MCF 10A (cell line): ENCODE results near the gene ABCC1. TPM values are rescaled to one million over a fixed set of nuclear protein-coding genes. Genes with fewer than 3 reads are reported as not detected.

ENCODE experiments used
- BruUV-seq: library from RNA; stranded (reverse); fragments of 400-500 nt; replicated peaks from 2 replicates; lab custom pipeline; 2021; lab: Mats Ljungman, UMichigan
- CTCF ChIA-PET: fragments of 300-600 bp; sonication (Branson Sonifier 250); formaldehyde crosslinking; extraction: SDS; loops from one replicate; lab custom pipeline; 2021; ENCODE audit warnings: antibody characterized with exemption, inconsistent platforms; lab: Yijun Ruan, JAX
- POLR2A ChIA-PET: fragments of 300-600, 350-650 bp; sonication (Branson Sonifier 250); formaldehyde crosslinking; extraction: SDS; loops from one replicate; lab custom pipeline; 2020; ENCODE audit warnings: antibody characterized with exemption, inconsistent platforms; lab: Yijun Ruan, JAX
- DNase-seq: peaks from one replicate; pipeline ENCODE4 v3.0.0-alpha.2; 2018; ENCODE audit not compliant: unreplicated experiment
- H3K27ac Mint-ChIP-seq: one replicate; pipeline ENCODE4 v1.8.0; 2022; ENCODE audit warnings: mild to moderate bottlenecking, low read depth, mixed read lengths; ENCODE audit not compliant: unreplicated experiment
- H3K27me3 Mint-ChIP-seq: one replicate; pipeline ENCODE4 v1.8.0; 2022; ENCODE audit warnings: mixed read lengths; ENCODE audit not compliant: insufficient read depth, unreplicated experiment
- H3K36me3 Mint-ChIP-seq: one replicate; pipeline ENCODE4 v1.8.0; 2022; ENCODE audit warnings: mild to moderate bottlenecking, moderate library complexity, mixed read lengths; ENCODE audit not compliant: insufficient read depth, unreplicated experiment
- H3K4me1 Mint-ChIP-seq: one replicate; pipeline ENCODE4 v1.8.0; 2022; ENCODE audit warnings: mixed read lengths; ENCODE audit not compliant: insufficient read depth, unreplicated experiment
- H3K4me3 Mint-ChIP-seq: one replicate; pipeline ENCODE4 v1.8.0; 2022; ENCODE audit warnings: mild to moderate bottlenecking, moderate library complexity, mixed read lengths; ENCODE audit not compliant: unreplicated experiment
- H3K9me3 Mint-ChIP-seq: one replicate; pipeline ENCODE4 v1.8.0; 2022; ENCODE audit warnings: mixed read lengths; ENCODE audit not compliant: unreplicated experiment
- intact Hi-C: fragments of 100-400 bp; cut with micrococcal nuclease; formaldehyde crosslinking; loops from 2 replicates; pipeline ENCODE4 v1.14.1; 2022
- total RNA-seq: library from RNA; stranded (reverse); gene quantifications from 2 replicates; pipeline ENCODE4 v1.2.3, GENCODE V29; 2022
- TF ChIP-seq, protein P1 (sequence below): fragments of 200-600 bp; IDR thresholded peaks from one replicate; pipeline ENCODE4 v1.8.0; 2022; ENCODE audit warnings: antibody characterized with exemption, mild to moderate bottlenecking; ENCODE audit not compliant: unreplicated experiment

The ABCC1 gene
- total RNA-seq, 1 experiment from 2014 or later = 72.5 TPM

GRCh38 chr16:16106466-16106865 is 157.1 kb downstream of the ABCC1 start:
- DNase-seq = no peak
- Mint-ChIP-seq H3K36me3 (peaks cover 67% of the 10 kb centered on the region), H3K27ac (no peak overlapping the region), H3K4me3 (no peak overlapping the region), H3K9me3 (no peaks in the 10 kb centered on the region), H3K4me1 (no peaks in the 10 kb centered on the region), H3K27me3 (no peaks in the 10 kb centered on the region)
- intact Hi-C loops = no loop called here
- TF ChIP-seq, protein P1, sequence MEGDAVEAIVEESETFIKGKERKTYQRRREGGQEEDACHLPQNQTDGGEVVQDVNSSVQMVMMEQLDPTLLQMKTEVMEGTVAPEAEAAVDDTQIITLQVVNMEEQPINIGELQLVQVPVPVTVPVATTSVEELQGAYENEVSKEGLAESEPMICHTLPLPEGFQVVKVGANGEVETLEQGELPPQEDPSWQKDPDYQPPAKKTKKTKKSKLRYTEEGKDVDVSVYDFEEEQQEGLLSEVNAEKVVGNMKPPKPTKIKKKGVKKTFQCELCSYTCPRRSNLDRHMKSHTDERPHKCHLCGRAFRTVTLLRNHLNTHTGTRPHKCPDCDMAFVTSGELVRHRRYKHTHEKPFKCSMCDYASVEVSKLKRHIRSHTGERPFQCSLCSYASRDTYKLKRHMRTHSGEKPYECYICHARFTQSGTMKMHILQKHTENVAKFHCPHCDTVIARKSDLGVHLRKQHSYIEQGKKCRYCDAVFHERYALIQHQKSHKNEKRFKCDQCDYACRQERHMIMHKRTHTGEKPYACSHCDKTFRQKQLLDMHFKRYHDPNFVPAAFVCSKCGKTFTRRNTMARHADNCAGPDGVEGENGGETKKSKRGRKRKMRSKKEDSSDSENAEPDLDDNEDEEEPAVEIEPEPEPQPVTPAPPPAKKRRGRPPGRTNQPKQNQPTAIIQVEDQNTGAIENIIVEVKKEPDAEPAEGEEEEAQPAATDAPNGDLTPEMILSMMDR = no peak
- CTCF ChIA-PET = interaction anchor here (0.6 kb wide), 1 partner anchor 156 kb away, joined by 3 read pairs; no protein-coding TSS in a partner anchor
- POLR2A ChIA-PET = no interaction called here
- no TSS peak for BruUV-seq

- Mint-ChIP-seq H3K4me3 (no peak overlapping the region), H3K27ac (no peak overlapping the region), H3K36me3 (peaks cover 69% of the 10 kb centered on the region), H3K4me1 (no peaks in the 10 kb centered on the region), H3K27me3 (no peaks in the 10 kb centered on the region), H3K9me3 (no peaks in the 10 kb centered on the region)
- POLR2A ChIA-PET = no interaction called here
- no peak for DNase-seq
- intact Hi-C loops = no loop called here
- TF ChIP-seq, protein P1 = no peak
- CTCF ChIA-PET = interaction anchor here (0.9 to 1.1 kb wide), 2 partner anchors 18 to 233 kb away, joined by 4 to 10 read pairs; no protein-coding TSS in a partner anchor
- no TSS peak for BruUV-seq
Measured at GRCh38 chr16:16107839-16108238, 158.4 kb downstream of the ABCC1 start.

DNA sequence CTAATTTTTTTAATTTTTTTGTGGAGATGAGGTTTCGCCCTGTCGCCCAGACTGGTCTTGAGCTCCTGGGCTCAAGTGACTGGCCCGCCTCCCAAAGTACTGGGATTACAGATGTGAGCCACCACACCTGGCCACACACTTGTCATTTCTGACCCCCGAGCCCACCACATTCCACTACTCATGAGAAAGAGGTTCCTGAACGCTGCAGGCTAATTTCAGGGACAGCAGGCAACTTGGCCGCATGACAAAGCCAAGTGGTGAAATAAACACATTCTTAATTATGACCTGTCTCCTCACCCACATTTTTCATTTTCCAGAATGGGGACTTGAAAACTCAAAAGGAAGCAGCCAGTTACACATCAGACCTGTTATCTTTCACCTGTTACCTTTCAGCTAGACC is 159.3 kb downstream of the ABCC1 start:
- CTCF ChIA-PET = interaction anchor here (0.6 to 1.3 kb wide), 3 partner anchors 11 to 234 kb away, joined by 3 to 10 read pairs (median 9); no protein-coding TSS in a partner anchor
- Mint-ChIP-seq H3K36me3 (peaks cover 69% of the 10 kb centered on the region), H3K27ac (no peak overlapping the region), H3K4me1 (no peaks in the 10 kb centered on the region), H3K4me3 (no peak overlapping the region), H3K9me3 (no peaks in the 10 kb centered on the region), H3K27me3 (no peaks in the 10 kb centered on the region)
- TF ChIP-seq, protein P1 = no peak
- intact Hi-C loops = no loop called here
- DNase-seq = no peak
- POLR2A ChIA-PET = no interaction called here
- BruUV-seq = no TSS peak

DNA sequence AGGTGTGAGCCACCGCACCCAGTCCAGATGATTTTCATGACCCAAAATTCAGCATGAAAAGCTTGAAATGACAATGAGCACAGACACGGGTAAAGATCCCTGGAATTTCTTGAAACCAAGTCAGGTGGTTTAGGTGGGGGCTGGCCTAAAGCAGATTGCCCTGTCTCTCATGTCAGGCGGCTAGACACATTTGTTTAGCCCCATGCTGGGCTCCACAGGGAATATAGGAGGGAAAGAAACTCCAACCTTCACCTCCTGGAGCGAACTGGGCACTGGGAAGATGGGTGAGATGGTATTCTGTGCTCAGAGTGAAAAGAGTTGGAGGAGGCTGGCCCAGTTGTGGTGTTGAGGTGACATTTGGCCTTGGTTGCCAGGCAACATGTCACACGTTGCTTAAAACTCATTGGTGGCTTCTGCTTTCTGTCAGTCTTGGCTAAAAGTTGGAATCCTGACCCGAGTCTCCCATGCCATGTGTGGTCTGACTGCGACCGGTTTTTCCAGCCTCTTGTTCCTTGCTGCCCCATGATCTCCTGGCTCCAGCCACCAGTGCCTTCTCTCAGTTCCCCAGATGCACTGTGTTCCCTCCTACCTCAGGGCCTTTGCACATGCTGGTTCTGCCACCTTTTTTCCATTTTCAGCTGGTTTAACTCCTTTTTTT is 160.2 kb downstream of the ABCC1 start:
- POLR2A ChIA-PET = no interaction called here

More for the DNA sequence above, 160.2 kb downstream of the ABCC1 start:
- TF ChIP-seq, protein P1 = no peak
- no peaks in the 10 kb centered on the region for H3K27me3 Mint-ChIP-seq
- CTCF ChIA-PET = interaction anchor here (0.6 to 1.4 kb wide), 5 partner anchors 12 to 349 kb away, joined by 3 to 9 read pairs (median 3); no protein-coding TSS in a partner anchor
- no TSS peak for BruUV-seq
- no peaks in the 10 kb centered on the region for H3K9me3 Mint-ChIP-seq
- DNase-seq = no peak
- no peaks in the 10 kb centered on the region for H3K4me1 Mint-ChIP-seq
- H3K36me3 Mint-ChIP-seq = peaks cover 73% of the 10 kb centered on the region
- intact Hi-C loops = no loop called here
- H3K4me3 Mint-ChIP-seq = no peak overlapping the region
- H3K27ac Mint-ChIP-seq = no peak overlapping the region
